NCI-H526 (cell line): Measurements from ENCODE around the gene XKR8.

Experiments used
- DNase-seq, 2 experiments: peaks; one replicate each; lab custom pipeline; 2025; lab: John Stamatoyannopoulos, UW

Gene XKR8, protein sequence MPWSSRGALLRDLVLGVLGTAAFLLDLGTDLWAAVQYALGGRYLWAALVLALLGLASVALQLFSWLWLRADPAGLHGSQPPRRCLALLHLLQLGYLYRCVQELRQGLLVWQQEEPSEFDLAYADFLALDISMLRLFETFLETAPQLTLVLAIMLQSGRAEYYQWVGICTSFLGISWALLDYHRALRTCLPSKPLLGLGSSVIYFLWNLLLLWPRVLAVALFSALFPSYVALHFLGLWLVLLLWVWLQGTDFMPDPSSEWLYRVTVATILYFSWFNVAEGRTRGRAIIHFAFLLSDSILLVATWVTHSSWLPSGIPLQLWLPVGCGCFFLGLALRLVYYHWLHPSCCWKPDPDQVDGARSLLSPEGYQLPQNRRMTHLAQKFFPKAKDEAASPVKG

DNA sequence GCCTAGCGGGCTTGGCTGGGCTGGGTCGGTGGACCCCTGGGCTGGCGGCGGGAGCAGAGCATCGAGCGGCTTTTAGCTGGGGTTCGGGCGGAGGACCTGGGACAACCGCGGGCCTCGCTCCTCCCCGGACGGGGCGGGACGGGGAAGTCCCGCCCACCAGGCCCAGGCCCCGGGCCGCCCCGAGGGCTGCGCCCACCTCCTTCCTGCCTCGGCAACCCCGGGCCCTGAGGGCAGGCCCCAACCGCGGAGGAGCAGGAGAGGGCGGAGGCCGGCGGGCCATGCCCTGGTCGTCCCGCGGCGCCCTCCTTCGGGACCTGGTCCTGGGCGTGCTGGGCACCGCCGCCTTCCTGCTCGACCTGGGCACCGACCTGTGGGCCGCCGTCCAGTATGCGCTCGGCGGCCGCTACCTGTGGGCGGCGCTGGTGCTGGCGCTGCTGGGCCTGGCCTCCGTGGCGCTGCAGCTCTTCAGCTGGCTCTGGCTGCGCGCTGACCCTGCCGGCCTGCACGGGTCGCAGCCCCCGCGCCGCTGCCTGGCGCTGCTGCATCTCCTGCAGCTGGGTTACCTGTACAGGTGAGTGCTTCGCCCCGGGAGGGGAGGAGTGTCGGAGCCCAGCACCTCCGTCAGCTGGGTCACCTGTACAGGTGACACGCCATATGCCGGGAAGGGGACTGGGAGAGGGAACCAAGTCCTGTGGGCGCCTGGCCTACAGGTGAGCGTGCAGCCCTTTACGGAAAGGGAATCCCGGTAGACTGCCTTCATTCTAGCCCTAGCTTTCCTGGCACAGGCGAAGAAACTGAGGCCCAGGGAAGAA lies at the start of gene XKR8:
Gene XKR8 (plus strand): TSS at position 182 of the 812 bp plus-strand sequence. CDS start 97 bp downstream, at position 279.
- peak; percentile 68 to 94 for DNase-seq

DNA sequence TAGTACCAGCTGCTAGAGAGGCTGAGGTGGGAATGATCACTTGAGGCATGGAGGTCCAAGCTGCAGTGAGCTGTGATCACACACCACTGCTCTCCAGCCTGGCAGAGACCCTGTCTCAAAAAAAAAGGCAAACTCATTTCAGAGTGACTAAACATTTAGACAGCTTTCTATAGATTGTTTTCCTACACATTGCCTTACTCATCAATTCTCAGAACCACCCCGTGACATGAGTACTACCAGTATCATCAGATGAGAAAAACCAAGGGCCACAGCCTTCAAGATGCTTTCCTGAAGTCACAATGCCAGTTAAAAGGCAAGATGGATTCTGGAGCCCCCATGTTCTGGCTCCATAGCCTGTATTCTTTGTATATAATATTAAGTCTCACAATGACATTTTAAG lies 47.3 kb upstream of the XKR8 start:
- DNase-seq: no peak

DNA sequence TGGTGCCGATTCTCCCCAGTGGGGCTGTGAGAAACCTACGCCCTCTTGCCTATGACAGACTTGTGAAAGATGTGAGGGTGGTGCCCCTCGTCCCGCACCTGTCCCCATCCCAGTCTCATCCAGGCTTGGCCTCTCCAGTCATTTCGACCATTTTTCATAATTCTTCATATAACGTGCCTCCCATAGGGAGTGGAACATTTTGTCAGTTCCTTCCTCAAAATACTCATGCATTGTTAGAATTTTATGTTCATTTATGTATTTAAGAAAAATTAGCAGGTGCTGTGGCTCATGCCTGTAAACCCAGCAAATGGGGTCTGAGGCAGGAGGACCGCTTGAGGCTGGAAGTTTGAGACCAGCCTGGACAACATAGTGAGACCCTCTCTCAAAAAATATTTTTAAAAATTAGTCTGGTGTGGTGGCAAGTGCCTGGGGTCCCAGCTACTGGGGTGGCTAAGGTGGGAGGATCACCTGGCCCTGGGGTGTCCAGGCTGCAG lies 44.6 kb upstream of the XKR8 start:
- DNase-seq: no peak

GRCh38 chr1:27922272-27922671 lies 37.5 kb upstream of the XKR8 start:
- DNase-seq: no peak

GRCh38 chr1:27928216-27928954 lies 31.4 kb upstream of the XKR8 start:
- DNase-seq: no peak

- no peak for DNase-seq
Measured at GRCh38 chr1:27931184-27931583, 28.6 kb upstream of the XKR8 start.

- no peak for DNase-seq
Measured at GRCh38 chr1:27931759-27932158, 28.0 kb upstream of the XKR8 start.

GRCh38 chr1:27934818-27935549 lies 24.8 kb upstream of the XKR8 start, which contains the start of gene SMPDL3B:
Gene SMPDL3B (plus strand): TSS chr1:27935000. CDS start chr1:27935184, 184 bp downstream.
- DNase-seq: peak; percentile 67 to 88

DNA sequence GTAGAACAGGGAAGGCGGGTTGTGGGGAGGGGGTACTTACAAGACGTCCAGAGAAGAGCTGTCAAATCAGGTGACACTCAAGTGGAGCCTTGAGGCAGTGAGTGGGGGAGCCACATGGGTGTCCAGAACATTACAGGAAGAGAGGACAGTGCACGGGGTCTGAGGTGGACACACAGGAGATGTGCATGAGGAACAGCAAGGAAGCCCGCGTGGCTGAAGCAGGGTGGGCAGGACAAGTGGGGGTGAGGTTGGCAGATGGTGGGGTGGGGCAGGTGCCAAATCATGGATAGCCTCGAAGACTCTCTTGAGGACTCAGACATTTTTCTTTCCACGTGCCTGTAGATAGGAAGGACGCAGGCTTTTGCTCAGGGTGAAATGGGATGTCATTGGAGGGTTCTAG lies 24.1 kb upstream of the XKR8 start:
- no peak for DNase-seq

GRCh38 chr1:27936370-27936769 lies 23.4 kb upstream of the XKR8 start:
- DNase-seq: no peak

GRCh38 chr1:27937524-27937836 lies 22.3 kb upstream of the XKR8 start:
- no peak for DNase-seq

GRCh38 chr1:27938488-27938887 lies 21.3 kb upstream of the XKR8 start:
- no peak for DNase-seq

- peak in 1 of 2 experiments; percentile 63 for DNase-seq
Measured at GRCh38 chr1:27940297-27940696, 19.5 kb upstream of the XKR8 start.

DNA sequence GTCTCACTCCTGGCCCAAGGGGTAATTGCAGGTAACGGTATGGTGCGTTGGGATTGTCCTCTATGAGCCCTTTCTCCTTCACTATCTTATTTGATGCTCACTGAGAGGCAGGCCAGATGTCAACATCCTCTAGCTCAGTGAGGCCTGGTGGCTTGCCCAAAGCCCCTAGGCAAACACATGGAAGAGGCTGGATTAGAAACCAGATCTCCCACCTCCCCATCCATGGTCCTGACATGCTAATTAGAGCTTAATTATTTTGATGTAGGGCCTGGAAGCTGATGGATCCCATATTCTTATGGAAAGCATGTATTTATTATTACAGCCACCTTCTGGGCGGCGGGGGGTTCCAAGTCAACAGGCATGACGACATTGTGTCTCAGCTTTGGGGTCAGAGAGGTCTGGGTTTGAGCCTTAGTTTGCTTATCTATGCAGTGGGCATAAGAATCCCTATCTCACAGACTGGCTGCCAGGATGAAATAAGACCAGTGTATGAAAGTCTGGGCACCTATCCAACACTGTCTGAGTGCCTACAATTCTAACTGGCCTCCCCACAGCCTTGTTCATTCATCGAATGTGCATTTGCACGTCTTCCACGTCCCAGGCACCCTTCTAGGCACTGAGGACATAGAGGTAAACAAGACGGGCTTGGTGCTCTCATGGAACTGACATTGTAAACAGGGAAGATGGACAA lies 18.8 kb upstream of the XKR8 start:
- DNase-seq: no peak

DNA sequence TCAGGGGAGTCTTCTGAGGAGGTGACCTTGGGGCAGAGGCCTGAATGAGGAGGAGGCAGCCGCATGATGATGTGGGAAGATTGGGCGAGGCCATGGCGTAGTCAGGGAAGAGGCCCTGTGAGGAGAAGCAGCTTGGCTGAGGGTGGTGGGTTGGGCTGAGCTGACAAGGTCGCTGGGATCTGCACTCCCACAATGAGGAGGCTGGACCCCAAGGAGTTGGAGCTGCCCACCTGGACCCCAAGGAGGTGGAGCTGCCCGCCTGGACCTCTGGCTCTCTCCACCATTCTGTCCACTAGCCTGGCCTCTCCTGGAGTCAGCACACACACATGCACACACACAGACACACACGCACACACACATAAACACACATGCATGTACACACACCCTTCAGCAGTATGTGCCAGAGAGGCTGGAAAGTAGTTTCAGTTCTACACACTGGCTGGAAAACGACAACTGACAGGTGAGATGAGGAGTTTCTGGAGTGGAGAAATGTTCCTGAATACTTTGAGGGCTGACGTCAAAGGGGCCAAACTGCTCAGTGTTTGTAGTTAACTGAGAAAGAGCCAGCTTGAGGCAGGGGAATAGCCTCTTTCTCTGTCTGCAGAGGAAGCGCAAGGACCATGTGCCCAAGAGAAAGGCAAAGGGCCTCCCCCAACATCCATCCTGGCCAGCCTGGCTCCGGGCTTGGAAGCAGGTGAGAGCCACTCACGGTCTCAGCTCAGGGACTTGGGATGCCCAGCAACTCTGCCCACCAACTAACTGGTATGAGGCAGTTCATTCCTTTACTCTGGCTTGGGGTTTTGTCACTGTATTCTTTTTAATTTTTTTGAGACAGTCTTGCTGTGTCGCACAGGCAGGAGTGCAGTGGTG lies 17.9 kb upstream of the XKR8 start:
- no peak for DNase-seq

DNA sequence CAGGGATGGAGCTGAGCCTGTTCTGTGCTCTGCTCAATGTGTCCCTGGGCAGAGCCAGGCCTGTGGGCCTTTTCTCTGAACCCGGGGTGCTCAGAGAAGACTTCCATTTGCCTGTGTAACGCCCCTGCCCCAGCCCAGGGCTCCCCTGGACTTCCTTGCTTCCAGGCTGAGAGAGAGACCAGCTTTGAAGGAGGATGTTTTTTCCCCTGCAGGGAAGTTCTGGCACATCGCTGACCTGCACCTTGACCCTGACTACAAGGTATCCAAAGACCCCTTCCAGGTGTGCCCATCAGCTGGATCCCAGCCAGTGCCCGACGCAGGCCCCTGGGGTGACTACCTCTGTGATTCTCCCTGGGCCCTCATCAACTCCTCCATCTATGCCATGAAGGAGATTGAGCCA lies 14.8 kb upstream of the XKR8 start:
- DNase-seq: no peak

GRCh38 chr1:27949027-27949426 lies 10.7 kb upstream of the XKR8 start:
- no peak for DNase-seq

GRCh38 chr1:27951396-27951795 lies 8.4 kb upstream of the XKR8 start:
- no peak for DNase-seq

DNA sequence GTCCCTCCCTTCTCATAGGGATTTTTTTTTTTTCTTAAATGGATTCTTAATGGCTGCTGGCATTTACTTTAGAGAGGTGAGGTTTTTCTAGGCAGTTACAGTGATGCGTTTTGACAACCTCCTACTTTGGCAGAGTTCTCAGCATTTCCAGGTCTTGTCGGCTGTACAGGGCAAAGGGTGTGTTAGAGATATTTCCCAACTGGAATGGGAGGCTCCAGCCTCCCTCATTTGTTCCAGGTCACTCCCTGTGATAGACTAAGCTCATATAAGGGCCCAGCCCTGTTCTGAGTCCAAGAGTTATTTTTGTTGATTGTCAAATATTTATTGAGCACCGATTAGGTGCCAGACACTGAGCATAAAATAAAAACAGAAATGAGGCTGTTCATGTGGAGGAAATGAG lies 7.6 kb upstream of the XKR8 start:
- no peak for DNase-seq

DNA sequence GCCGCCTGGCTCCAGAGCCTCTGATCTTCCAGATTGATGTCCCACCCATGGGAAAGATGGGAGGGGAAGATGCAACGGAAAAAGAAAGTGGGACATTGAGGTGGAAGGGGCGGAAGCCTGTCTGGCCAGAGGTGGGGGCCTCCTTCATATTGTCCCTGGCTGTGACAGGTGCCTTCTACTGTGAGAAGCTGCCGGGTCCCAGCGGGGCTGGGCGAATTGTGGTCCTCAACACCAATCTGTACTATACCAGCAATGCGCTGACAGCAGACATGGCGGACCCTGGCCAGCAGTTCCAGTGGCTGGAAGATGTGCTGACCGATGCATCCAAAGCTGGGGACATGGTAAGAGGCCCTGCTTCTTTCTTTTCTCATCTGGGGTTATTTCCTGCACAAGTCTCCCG lies 5.6 kb upstream of the XKR8 start:
- DNase-seq: no peak
